ENCODE results near the gene CAPN5. TPM values are rescaled to one million over a fixed set of nuclear protein-coding genes. Genes with fewer than 3 reads are reported as not detected.

CAPN5 gene
- total RNA-seq, 3 donors from 2014 or later = 2.8 to 6.1 (median 3.6) TPM

- no peaks in the 10 kb centered on the region for H3K4me1 ChIP-seq
- TF ChIP-seq CTCF (IDR thresholded peaks at IDR 0.05) = no peak
- TF ChIP-seq POLR2A (IDR thresholded peaks at IDR 0.05) = no peak
- no peak for TF ChIP-seq POLR2AphosphoS5 (IDR thresholded peaks at IDR 0.05)
- no peak overlapping the region for H3K4me3 ChIP-seq
- H3K27ac ChIP-seq = no peak overlapping the region
- intact Hi-C loops (cut with DNase I; ENCODE audit: low total_unique reads) = no loop called here
- DNase-seq (ENCODE audit: low spot score in 2 of 2) = no peak
- H3K36me3 ChIP-seq = no peaks in the 10 kb centered on the region
- H3K27me3 ChIP-seq = no peaks in the 10 kb centered on the region
- H3K9me3 ChIP-seq = no peaks in the 10 kb centered on the region
Measured at GRCh38 chr11:77159219-77159936, 92.6 kb downstream of the CAPN5 start.

- DNase-seq (ENCODE audit: low spot score in 2 of 2) = no peak
- no peak overlapping the region for H3K4me3 ChIP-seq
- intact Hi-C loops (cut with DNase I; ENCODE audit: low total_unique reads) = no loop called here
- H3K27ac ChIP-seq = no peak overlapping the region
- no peaks in the 10 kb centered on the region for H3K9me3 ChIP-seq
- no peaks in the 10 kb centered on the region for H3K36me3 ChIP-seq
- no peaks in the 10 kb centered on the region for H3K27me3 ChIP-seq
- H3K4me1 ChIP-seq = no peaks in the 10 kb centered on the region
- TF ChIP-seq POLR2AphosphoS5 (IDR thresholded peaks at IDR 0.05) (no peak), POLR2A (IDR thresholded peaks at IDR 0.05) (no peak), CTCF (IDR thresholded peaks at IDR 0.05) (no peak)
Measured at GRCh38 chr11:77159937-77160495, 93.2 kb downstream of the CAPN5 start.

GRCh38 chr11:77163271-77163670, 96.5 kb downstream of the CAPN5 start:
- H3K36me3 ChIP-seq = no peaks in the 10 kb centered on the region
- TF ChIP-seq CTCF (IDR thresholded peaks at IDR 0.05) (no peak), POLR2A (IDR thresholded peaks at IDR 0.05) (no peak), POLR2AphosphoS5 (IDR thresholded peaks at IDR 0.05) (no peak)
- intact Hi-C loops (cut with DNase I; ENCODE audit: low total_unique reads) = no loop called here
- DNase-seq (ENCODE audit: low spot score in 2 of 2) = no peak
- no peaks in the 10 kb centered on the region for H3K9me3 ChIP-seq
- no peak overlapping the region for H3K27ac ChIP-seq
- H3K27me3 ChIP-seq = no peaks in the 10 kb centered on the region
- no peak overlapping the region for H3K4me3 ChIP-seq
- no peaks in the 10 kb centered on the region for H3K4me1 ChIP-seq

GRCh38 chr11:77165066-77165465, 98.3 kb downstream of the CAPN5 start:
- no peaks in the 10 kb centered on the region for H3K4me1 ChIP-seq
- no peak overlapping the region for H3K27ac ChIP-seq
- DNase-seq (ENCODE audit: low spot score in 2 of 2) = no peak
- H3K36me3 ChIP-seq = no peaks in the 10 kb centered on the region
- no peaks in the 10 kb centered on the region for H3K9me3 ChIP-seq
- no peaks in the 10 kb centered on the region for H3K27me3 ChIP-seq
- TF ChIP-seq POLR2AphosphoS5 (IDR thresholded peaks at IDR 0.05) (no peak), CTCF (IDR thresholded peaks at IDR 0.05) (no peak), POLR2A (IDR thresholded peaks at IDR 0.05) (no peak)
- intact Hi-C loops (cut with DNase I; ENCODE audit: low total_unique reads) = no loop called here
- no peak overlapping the region for H3K4me3 ChIP-seq

GRCh38 chr11:77166021-77166420, 99.2 kb downstream of the CAPN5 start:
- Histone ChIP-seq H3K36me3 (no peaks in the 10 kb centered on the region), H3K9me3 (no peaks in the 10 kb centered on the region), H3K27ac (no peak overlapping the region), H3K4me1 (no peaks in the 10 kb centered on the region), H3K27me3 (no peaks in the 10 kb centered on the region), H3K4me3 (no peak overlapping the region)
- DNase-seq (ENCODE audit: low spot score in 2 of 2) = no peak
- intact Hi-C loops (cut with DNase I; ENCODE audit: low total_unique reads) = no loop called here
- TF ChIP-seq POLR2A (IDR thresholded peaks at IDR 0.05) (no peak), POLR2AphosphoS5 (IDR thresholded peaks at IDR 0.05) (no peak), CTCF (IDR thresholded peaks at IDR 0.05) (no peak)
